OCI-LY3 (cell line): ENCODE results near the gene DAND5.
"Not testable (repeated sequence)": the region's sequence is repeated elsewhere in the genome, so short reads cannot be mapped to it uniquely, and the experiment has no call there.

Experiments used
- H2AFZ ChIP-seq: fragments of 200-600, 300-600 bp; shearing (Covaris generic); 2 replicates; pipeline ENCODE4 v1.6.0; 2014; ENCODE audit warnings: antibody characterized with exemption, low read depth, low read length
- H3K27ac ChIP-seq: fragments of 200-600, 300-600 bp; sonication (generic); 2 replicates; pipeline ENCODE4 v1.5.1; 2014; ENCODE audit warnings: mild to moderate bottlenecking, low read length, moderate library complexity, mixed read lengths
- H3K27me3 ChIP-seq: fragments of 200-600, 300-600 bp; sonication (generic); 2 replicates; pipeline ENCODE4 v1.6.1; 2014; ENCODE audit warnings: low read depth, low read length, mixed read lengths
- H3K36me3 ChIP-seq: fragments of 200-600, 300-600 bp; sonication (generic); replicated peaks from 2 replicates; pipeline ENCODE3; 2014; ENCODE audit warnings: low read depth, low read length, mixed read lengths
- H3K4me1 ChIP-seq: fragments of 300-600, 200-600 bp; sonication (generic); 2 replicates; pipeline ENCODE4 v1.6.1; 2014; ENCODE audit warnings: low read length, mixed read lengths
- H3K4me2 ChIP-seq: fragments of 200-600, 300-600 bp; sonication (generic); 2 replicates; pipeline ENCODE4 v1.6.1; 2014; ENCODE audit warnings: low read length, mixed read lengths
- H3K4me3 ChIP-seq: fragments of 300-600, 200-600 bp; sonication (generic); 2 replicates; pipeline ENCODE4 v1.5.1; 2014; ENCODE audit warnings: antibody characterized with exemption, mild to moderate bottlenecking, low read length, moderate library complexity
- H3K79me2 ChIP-seq: fragments of 300-600, 200-600 bp; shearing (Covaris generic); 2 replicates; pipeline ENCODE4 v1.6.1; 2014; ENCODE audit warnings: mild to moderate bottlenecking, low read length, mixed read lengths
- H3K9ac ChIP-seq: fragments of 300-600, 200-600 bp; shearing (Covaris generic); 2 replicates; pipeline ENCODE4 v1.6.0; 2014; ENCODE audit warnings: mild to moderate bottlenecking, low read length, moderate library complexity
- H3K9me3 ChIP-seq: fragments of 200-600, 300-600 bp; shearing (Covaris generic); 2 replicates; pipeline ENCODE4 v1.6.1; 2014; ENCODE audit warnings: low read length, mixed read lengths; ENCODE audit not compliant: insufficient read depth
- H4K20me1 ChIP-seq: fragments of 200-600, 300-600 bp; sonication (generic); 2 replicates; pipeline ENCODE4 v1.6.1; 2016; ENCODE audit warnings: low read length, mixed read lengths; ENCODE audit not compliant: insufficient read depth
- EZH2phosphoT487 ChIP-seq: fragments of 200-600 bp; shearing (Covaris generic); IDR thresholded peaks from 2 replicates; pipeline ENCODE4 v1.6.1; 2018; ENCODE audit warnings: antibody characterized with exemption, mixed run types, low read depth
- TF ChIP-seq, protein P1 (sequence below): fragments of 200-600, 300-600 bp; sonication (generic); IDR thresholded peaks from 2 replicates; pipeline ENCODE4 v1.5.1; 2014; ENCODE audit warnings: antibody characterized with exemption, low read length, low read depth

The DAND5 gene

DNA sequence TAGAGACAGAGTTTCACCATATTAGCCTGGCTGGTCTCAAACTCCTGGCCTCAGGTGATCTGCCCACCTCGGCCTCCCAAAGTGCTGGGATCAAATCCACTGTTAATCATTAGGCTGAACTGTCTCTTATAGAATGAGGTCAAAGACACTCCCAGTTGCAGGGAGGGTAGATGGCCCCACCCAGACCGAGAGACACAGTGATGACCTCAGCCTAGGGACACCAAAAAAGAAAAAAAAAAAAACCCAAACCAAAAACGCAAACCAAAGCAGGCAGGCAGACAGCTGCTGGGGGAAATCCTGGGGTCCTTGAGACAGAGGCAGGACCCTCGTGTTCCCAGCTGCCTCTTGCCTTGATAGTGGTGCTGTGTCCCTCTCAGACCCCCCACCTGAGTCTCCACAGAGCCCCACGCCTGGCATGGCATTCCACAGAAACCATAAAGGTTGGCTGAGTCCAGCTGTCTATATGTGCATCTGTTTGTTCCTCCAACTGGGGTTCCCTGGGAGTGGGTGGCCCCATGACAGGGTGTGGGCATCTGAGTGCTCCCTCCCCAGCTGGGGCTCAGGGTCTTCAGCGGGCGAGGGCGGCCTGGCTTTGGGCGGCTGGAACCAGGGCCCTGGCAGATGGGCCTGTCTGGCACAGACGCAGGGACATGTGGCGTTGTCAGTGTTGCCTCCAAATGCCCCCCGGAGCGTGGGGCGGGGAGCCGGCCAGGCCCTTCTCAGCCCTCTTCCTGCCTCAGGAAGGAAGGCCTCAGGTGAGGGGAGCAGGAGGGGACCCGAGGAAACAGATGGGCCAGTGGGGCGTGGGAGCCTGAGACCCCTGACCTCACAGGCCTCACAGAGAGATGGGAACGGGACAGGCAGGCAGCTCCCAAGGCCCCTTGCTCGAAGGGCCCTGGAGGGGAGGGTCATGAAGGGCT, 5.2 kb downstream of the DAND5 start:
- peaks cover 15% of the 10 kb centered on the region for H3K4me1 ChIP-seq
- no peaks in the 10 kb centered on the region for H3K79me2 ChIP-seq
- no peaks in the 10 kb centered on the region for H4K20me1 ChIP-seq
- peak overlapping the region; percentile 43; the same call in 1 of the 2 replicates for H2AFZ ChIP-seq
- H3K36me3 ChIP-seq: no peaks in the 10 kb centered on the region
- H3K4me3 ChIP-seq: no peak overlapping the region
- H3K9ac ChIP-seq: no peak overlapping the region; the same call in 1 of the 2 replicates
- peak overlapping the region; percentile 41 for H3K4me2 ChIP-seq
- H3K27me3 ChIP-seq: peaks cover 6% of the 10 kb centered on the region; the same call in 1 of the 2 replicates
- TF ChIP-seq, protein P1, sequence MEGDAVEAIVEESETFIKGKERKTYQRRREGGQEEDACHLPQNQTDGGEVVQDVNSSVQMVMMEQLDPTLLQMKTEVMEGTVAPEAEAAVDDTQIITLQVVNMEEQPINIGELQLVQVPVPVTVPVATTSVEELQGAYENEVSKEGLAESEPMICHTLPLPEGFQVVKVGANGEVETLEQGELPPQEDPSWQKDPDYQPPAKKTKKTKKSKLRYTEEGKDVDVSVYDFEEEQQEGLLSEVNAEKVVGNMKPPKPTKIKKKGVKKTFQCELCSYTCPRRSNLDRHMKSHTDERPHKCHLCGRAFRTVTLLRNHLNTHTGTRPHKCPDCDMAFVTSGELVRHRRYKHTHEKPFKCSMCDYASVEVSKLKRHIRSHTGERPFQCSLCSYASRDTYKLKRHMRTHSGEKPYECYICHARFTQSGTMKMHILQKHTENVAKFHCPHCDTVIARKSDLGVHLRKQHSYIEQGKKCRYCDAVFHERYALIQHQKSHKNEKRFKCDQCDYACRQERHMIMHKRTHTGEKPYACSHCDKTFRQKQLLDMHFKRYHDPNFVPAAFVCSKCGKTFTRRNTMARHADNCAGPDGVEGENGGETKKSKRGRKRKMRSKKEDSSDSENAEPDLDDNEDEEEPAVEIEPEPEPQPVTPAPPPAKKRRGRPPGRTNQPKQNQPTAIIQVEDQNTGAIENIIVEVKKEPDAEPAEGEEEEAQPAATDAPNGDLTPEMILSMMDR: no peak
- no peak for TF ChIP-seq EZH2phosphoT487
- no peaks in the 10 kb centered on the region for H3K9me3 ChIP-seq
- H3K27ac ChIP-seq: no peak overlapping the region

DNA sequence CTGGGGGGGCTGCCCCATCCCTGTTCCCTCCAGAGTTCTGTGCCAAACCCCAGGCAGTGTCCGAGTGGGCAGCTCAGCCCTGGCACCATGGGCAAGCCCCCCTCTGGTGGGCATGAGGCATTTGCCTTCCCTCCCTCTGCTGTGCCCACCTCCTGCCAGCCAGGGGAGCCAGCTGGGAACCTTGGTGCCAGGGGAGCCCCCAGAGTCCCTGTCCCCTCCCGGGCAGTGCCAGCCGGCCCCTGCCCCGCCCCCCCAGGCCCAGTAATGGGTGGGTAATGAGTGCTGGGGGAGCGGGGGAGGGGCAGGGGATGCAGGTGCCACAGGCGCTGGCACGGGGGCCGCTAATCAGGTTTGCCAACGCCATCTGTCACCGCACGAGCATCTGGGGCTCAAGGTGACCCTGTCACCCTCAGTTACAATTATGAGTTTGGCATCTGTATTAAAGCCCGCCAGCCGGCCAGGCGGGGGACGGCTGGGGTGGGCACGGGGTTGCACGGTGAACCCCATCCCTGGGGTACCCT, 5.9 kb downstream of the DAND5 start:
- Histone ChIP-seq H3K4me2 (no peak overlapping the region), H3K9me3 (no peaks in the 10 kb centered on the region), H3K4me3 (no peak overlapping the region), H3K9ac (no peak overlapping the region), H3K27ac (no peak overlapping the region), H3K79me2 (no peaks in the 10 kb centered on the region), H3K36me3 (no peaks in the 10 kb centered on the region), H3K4me1 (peaks cover 15% of the 10 kb centered on the region), H2AFZ (0 out of 2 replicates have a peak overlapping the region, but pooled peaks have one; percentile 43), H3K27me3 (peaks cover 6% of the 10 kb centered on the region; the same call in 1 of the 2 replicates), H4K20me1 (no peaks in the 10 kb centered on the region)
- TF ChIP-seq, protein P1: no peak
- no peak for TF ChIP-seq EZH2phosphoT487

DNA sequence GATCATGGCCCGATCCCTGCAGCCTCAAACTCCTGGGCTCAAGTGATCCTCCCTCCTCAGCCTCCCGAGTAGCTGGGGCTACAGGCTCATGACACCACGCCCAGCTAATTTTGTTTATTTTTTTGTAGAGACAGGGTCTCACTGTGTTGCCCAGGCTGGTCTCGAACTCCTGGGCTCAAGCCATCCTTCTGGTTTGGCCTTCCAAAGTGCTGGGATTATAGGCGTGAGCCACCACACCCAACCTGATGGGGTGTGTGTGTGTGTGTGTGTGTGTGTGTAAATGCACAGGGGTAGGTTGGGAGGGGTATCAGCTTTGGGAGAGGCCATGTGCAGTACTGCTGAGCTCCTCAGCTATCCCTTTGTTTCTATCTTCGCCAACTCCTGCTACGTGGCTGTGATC, 6.7 kb downstream of the DAND5 start:
- not testable (repeated sequence) for H4K20me1 ChIP-seq, H3K36me3 ChIP-seq, H3K4me3 ChIP-seq, H3K9me3 ChIP-seq, H3K4me2 ChIP-seq, H3K79me2 ChIP-seq, H3K27ac ChIP-seq, H3K9ac ChIP-seq, H2AFZ ChIP-seq, H3K27me3 ChIP-seq
- peaks cover 15% of the 10 kb centered on the region for H3K4me1 ChIP-seq

DNA sequence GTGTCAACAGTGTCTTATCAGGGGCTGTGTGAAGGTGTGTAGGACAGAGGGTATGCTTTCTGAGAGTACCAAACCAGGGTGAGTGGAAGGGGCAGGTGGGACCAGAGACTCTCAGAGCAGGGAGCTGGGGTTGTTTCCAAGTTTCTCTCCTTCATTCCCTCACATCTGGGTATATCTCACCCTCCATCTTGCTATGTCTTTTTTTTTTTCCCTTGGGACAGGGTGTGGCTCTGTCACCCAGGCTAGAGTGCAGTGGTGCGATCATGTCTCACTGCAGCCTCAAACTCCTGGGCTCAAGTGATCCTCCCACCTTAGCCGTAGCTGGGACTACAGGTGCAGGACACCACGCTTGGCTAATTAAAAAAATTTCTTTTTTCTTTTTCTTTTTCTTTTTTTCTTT, 10.6 kb downstream of the DAND5 start:
- H3K36me3 ChIP-seq: no peaks in the 10 kb centered on the region
- no peaks in the 10 kb centered on the region for H4K20me1 ChIP-seq
- H2AFZ ChIP-seq: no peak overlapping the region
- TF ChIP-seq EZH2phosphoT487: no peak
- TF ChIP-seq, protein P1: no peak
- no peaks in the 10 kb centered on the region for H3K9me3 ChIP-seq
- no peak overlapping the region for H3K27ac ChIP-seq
- no peak overlapping the region for H3K4me3 ChIP-seq
- no peaks in the 10 kb centered on the region for H3K79me2 ChIP-seq
- no peak overlapping the region for H3K9ac ChIP-seq
- H3K4me2 ChIP-seq: no peak overlapping the region
- peaks cover 29% of the 10 kb centered on the region for H3K27me3 ChIP-seq
- H3K4me1 ChIP-seq: peaks cover 16% of the 10 kb centered on the region; the same call in 1 of the 2 replicates
